PC-9 (cell line): ENCODE results near the gene UQCRC1. TPM values are rescaled to one million over a fixed set of nuclear protein-coding genes. Genes with fewer than 3 reads are reported as not detected.

Source experiments
- BruUV-seq: library from RNA; stranded (reverse); fragments of 400-500 nt; replicated peaks from 2 replicates; lab custom pipeline; 2021; lab: Mats Ljungman, UMichigan
- CTCF ChIA-PET: fragments of 300-600 bp; sonication (Branson Sonifier 250); formaldehyde crosslinking; loops from one replicate; lab custom pipeline; 2022; ENCODE audit warnings: antibody characterized with exemption; lab: Charles Lee
- POLR2A ChIA-PET: fragments of 300-600 bp; sonication (Branson Sonifier 250); formaldehyde crosslinking; loops from one replicate; lab custom pipeline; 2022; ENCODE audit warnings: antibody characterized with exemption; ENCODE audit not compliant: unreplicated experiment; lab: Charles Lee
- DNase-seq, 2 experiments: peaks; one replicate each; pipeline versions ENCODE4 v3.0.0 to v3.0.0-alpha.2; 2015 to 2022; ENCODE audit warnings: mixed read lengths in 1 of 2
- H2AFZ ChIP-seq: fragments of 200-600 bp; sonication (generic); 2 replicates; pipeline ENCODE4 v1.8.1; 2017; ENCODE audit warnings: antibody characterized with exemption
- H3F3A ChIP-seq: fragments of 200-600 bp; sonication (generic); 2 replicates; pipeline ENCODE4 v1.8.1; 2017; ENCODE audit warnings: antibody characterized with exemption, mild to moderate bottlenecking, low read depth; ENCODE audit not compliant: insufficient read depth
- H3K27ac ChIP-seq: fragments of 200-600 bp; sonication (generic); 2 replicates; pipeline ENCODE4 v1.6.1; 2016; ENCODE audit warnings: mixed run types
- H3K27me3 ChIP-seq: fragments of 200-600 bp; sonication (generic); 2 replicates; pipeline ENCODE4 v1.6.1; 2016; ENCODE audit warnings: low read depth, mixed run types; ENCODE audit not compliant: insufficient read depth
- H3K36me3 ChIP-seq: fragments of 200-600 bp; sonication (generic); 2 replicates; pipeline ENCODE4 v1.6.1; 2016; ENCODE audit warnings: low read depth, mixed run types
- H3K4me1 ChIP-seq: fragments of 200-600 bp; sonication (generic); replicated peaks from 2 replicates; pipeline ENCODE4 v1.6.1; 2016; ENCODE audit warnings: mixed run types; ENCODE audit not compliant: insufficient read depth
- H3K4me2 ChIP-seq: fragments of 200-600 bp; sonication (generic); 2 replicates; pipeline ENCODE4 v1.6.1; 2017; ENCODE audit warnings: mixed run types
- H3K4me3 ChIP-seq: fragments of 200-600 bp; sonication (generic); 2 replicates; pipeline ENCODE4 v1.6.1; 2016; ENCODE audit warnings: mixed run types
- H3K79me2 ChIP-seq: fragments of 200-600 bp; sonication (generic); 2 replicates; pipeline ENCODE4 v1.6.1; 2017; ENCODE audit warnings: low read depth, mixed run types
- H3K9me2 ChIP-seq: fragments of 200-600 bp; sonication (generic); 2 replicates; pipeline ENCODE4 v1.8.1; 2017; ENCODE audit warnings: mild to moderate bottlenecking; ENCODE audit not compliant: insufficient read depth
- H3K9me3 ChIP-seq: fragments of 200-600 bp; sonication (generic); 2 replicates; pipeline ENCODE4 v1.8.1; 2016; ENCODE audit warnings: low read depth; ENCODE audit not compliant: insufficient read depth
- H4K20me1 ChIP-seq: fragments of 200-600 bp; sonication (generic); 2 replicates; pipeline ENCODE4 v1.8.1; 2017; ENCODE audit not compliant: insufficient read depth
- EZH2 ChIP-seq: fragments of 200-600 bp; sonication (generic); IDR thresholded peaks from 2 replicates; pipeline ENCODE4 v1.8.0; 2017; ENCODE audit warnings: antibody characterized with exemption, low read depth
- intact Hi-C: fragments of 100-400 bp; cut with micrococcal nuclease; formaldehyde crosslinking; loops from one replicate; pipeline ENCODE4 v1.10.0; 2022; ENCODE audit not compliant: unreplicated experiment
- total RNA-seq: library from RNA; stranded (reverse); gene quantifications from 2 replicates; pipeline ENCODE4 v1.2.3, GENCODE V29; 2021
- TF ChIP-seq, protein P1 (sequence below): fragments of 200-600 bp; sonication (generic); conservative IDR thresholded peaks from 2 replicates; pipeline ENCODE4 v1.6.1; 2017; ENCODE audit warnings: mixed run types, antibody characterized with exemption, mild to moderate bottlenecking, moderate library complexity

Gene UQCRC1
- total RNA-seq, 1 experiment from 2014 or later: 255 TPM

- no peaks in the 10 kb centered on the region for H3K9me2 ChIP-seq
- intact Hi-C loops: no loop called here
- no peak overlapping the region for H3K4me3 ChIP-seq
- H3K27me3 ChIP-seq: no peaks in the 10 kb centered on the region
- no peaks in the 10 kb centered on the region for H3K79me2 ChIP-seq
- no peaks in the 10 kb centered on the region for H3K4me1 ChIP-seq
- 0 out of 2 replicates have a peak, but pooled peaks cover 5% of the 10 kb centered on the region for H4K20me1 ChIP-seq
- no peaks in the 10 kb centered on the region for H3K36me3 ChIP-seq
- H3F3A ChIP-seq: 0 out of 2 replicates have a peak, but pooled peaks cover 6% of the 10 kb centered on the region
- DNase-seq: no peak
- H3K9me3 ChIP-seq: no peaks in the 10 kb centered on the region
- no peak overlapping the region for H3K4me2 ChIP-seq
- no peak overlapping the region for H3K27ac ChIP-seq
- no peak overlapping the region for H2AFZ ChIP-seq
- BruUV-seq: no TSS peak
- CTCF ChIA-PET: no interaction called here
- POLR2A ChIA-PET: no interaction called here
- TF ChIP-seq, protein P1, sequence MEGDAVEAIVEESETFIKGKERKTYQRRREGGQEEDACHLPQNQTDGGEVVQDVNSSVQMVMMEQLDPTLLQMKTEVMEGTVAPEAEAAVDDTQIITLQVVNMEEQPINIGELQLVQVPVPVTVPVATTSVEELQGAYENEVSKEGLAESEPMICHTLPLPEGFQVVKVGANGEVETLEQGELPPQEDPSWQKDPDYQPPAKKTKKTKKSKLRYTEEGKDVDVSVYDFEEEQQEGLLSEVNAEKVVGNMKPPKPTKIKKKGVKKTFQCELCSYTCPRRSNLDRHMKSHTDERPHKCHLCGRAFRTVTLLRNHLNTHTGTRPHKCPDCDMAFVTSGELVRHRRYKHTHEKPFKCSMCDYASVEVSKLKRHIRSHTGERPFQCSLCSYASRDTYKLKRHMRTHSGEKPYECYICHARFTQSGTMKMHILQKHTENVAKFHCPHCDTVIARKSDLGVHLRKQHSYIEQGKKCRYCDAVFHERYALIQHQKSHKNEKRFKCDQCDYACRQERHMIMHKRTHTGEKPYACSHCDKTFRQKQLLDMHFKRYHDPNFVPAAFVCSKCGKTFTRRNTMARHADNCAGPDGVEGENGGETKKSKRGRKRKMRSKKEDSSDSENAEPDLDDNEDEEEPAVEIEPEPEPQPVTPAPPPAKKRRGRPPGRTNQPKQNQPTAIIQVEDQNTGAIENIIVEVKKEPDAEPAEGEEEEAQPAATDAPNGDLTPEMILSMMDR: no peak
- TF ChIP-seq EZH2: no peak
Observed at GRCh38 chr3:48637305-48637704, 27.9 kb upstream of the UQCRC1 start.

- H3K4me3 ChIP-seq: peak overlapping the region; percentile 89; the same call in 1 of the 2 replicates
- no peaks in the 10 kb centered on the region for H3K9me2 ChIP-seq
- H4K20me1 ChIP-seq: 0 out of 2 replicates have a peak, but pooled peaks cover 5% of the 10 kb centered on the region
- H3K9me3 ChIP-seq: no peaks in the 10 kb centered on the region
- no peaks in the 10 kb centered on the region for H3K4me1 ChIP-seq
- no peak for TF ChIP-seq EZH2
- TF ChIP-seq, protein P1: no peak
- no TSS peak for BruUV-seq
- intact Hi-C loops: no loop called here
- CTCF ChIA-PET: no interaction called here
- no peaks in the 10 kb centered on the region for H3K36me3 ChIP-seq
- POLR2A ChIA-PET: interaction anchor here (0.5 kb wide), 1 partner anchor 27 kb away, joined by 5 read pairs; no protein-coding TSS in a partner anchor
- no peak overlapping the region for H2AFZ ChIP-seq
- no peak overlapping the region for H3K27ac ChIP-seq
- no peaks in the 10 kb centered on the region for H3K27me3 ChIP-seq
- DNase-seq: no peak
- 0 out of 2 replicates have a peak, but pooled peaks cover 6% of the 10 kb centered on the region for H3F3A ChIP-seq
- H3K4me2 ChIP-seq: peak overlapping the region; percentile 89
- H3K79me2 ChIP-seq: no peaks in the 10 kb centered on the region
Observed at GRCh38 chr3:48636149-48636655, 26.8 kb upstream of the UQCRC1 start.

- Histone ChIP-seq H3F3A (0 out of 2 replicates have a peak, but pooled peaks cover 6% of the 10 kb centered on the region), H3K27me3 (no peaks in the 10 kb centered on the region), H4K20me1 (0 out of 2 replicates have a peak, but pooled peaks cover 5% of the 10 kb centered on the region), H3K4me3 (peak within 1 kb of the TSS; percentile 89), H3K9me3 (no peaks in the 10 kb centered on the region), H3K9me2 (no peaks in the 10 kb centered on the region), H3K4me2 (peak within 1 kb of the TSS; percentile 89), H3K27ac (no peak within 1 kb of the TSS), H3K4me1 (no peaks in the 10 kb centered on the region), H2AFZ (peak within 1 kb of the TSS; percentile 84), H3K36me3 (no peaks in the 10 kb centered on the region), H3K79me2 (no peaks in the 10 kb centered on the region)
- TF ChIP-seq, protein P1: peak; percentile 56; the same call in 1 of the 2 replicates
- TF ChIP-seq EZH2: no peak
- ChIA-PET CTCF (no interaction called here), POLR2A (interaction anchor here (0.5 kb wide), 1 partner anchor 78 kb away, joined by 3 read pairs; no protein-coding TSS in a partner anchor)
- BruUV-seq: no TSS peak
- intact Hi-C loops: loop anchor here (1.0 to 2.0 kb wide), 4 partner anchors 18 to 77 kb away; partner anchors contain the start of genes COL7A1 and UQCRC1
- peak; percentile 83 to 97 for DNase-seq
Observed at GRCh38 chr3:48635222-48636021, 26.0 kb upstream of the UQCRC1 start, which contains the start of gene SLC26A6. TSS of gene SLC26A6 (minus strand) at chr3:48635461. CDS start at chr3:48635393, 68 bp downstream.
